GM12891 (cell line): ENCODE measurements around the gene RAB23.

Experiments
- PAX5 ChIP-seq: IDR thresholded peaks from 2 replicates; pipeline ENCODE4 v1.6.1; 2011; ENCODE audit warnings: low read length, moderate library complexity, mild to moderate bottlenecking; ENCODE audit not compliant: insufficient read depth, severe bottlenecking
- POLR2A ChIP-seq: IDR thresholded peaks from 2 replicates; pipeline ENCODE4 v1.6.1; 2011; ENCODE audit warnings: low read depth, low read length, control low read depth
- POLR2AphosphoS5 ChIP-seq: IDR thresholded peaks from 2 replicates; pipeline ENCODE4 v1.6.1; 2011; ENCODE audit warnings: low read depth, low read length, control low read depth
- TAF1 ChIP-seq: IDR thresholded peaks from 2 replicates; pipeline ENCODE4 v1.6.1; 2011; ENCODE audit warnings: low read depth, low read length, control low read depth

- TF ChIP-seq POLR2A = no peak
- TF ChIP-seq POLR2AphosphoS5 = no peak
- TF ChIP-seq PAX5 = no peak
- TF ChIP-seq TAF1 = no peak
Observed at GRCh38 chr6:57193177-57193576, 28.9 kb downstream of the RAB23 start.
